ENCODE measurements around the gene NPR2.

DNA sequence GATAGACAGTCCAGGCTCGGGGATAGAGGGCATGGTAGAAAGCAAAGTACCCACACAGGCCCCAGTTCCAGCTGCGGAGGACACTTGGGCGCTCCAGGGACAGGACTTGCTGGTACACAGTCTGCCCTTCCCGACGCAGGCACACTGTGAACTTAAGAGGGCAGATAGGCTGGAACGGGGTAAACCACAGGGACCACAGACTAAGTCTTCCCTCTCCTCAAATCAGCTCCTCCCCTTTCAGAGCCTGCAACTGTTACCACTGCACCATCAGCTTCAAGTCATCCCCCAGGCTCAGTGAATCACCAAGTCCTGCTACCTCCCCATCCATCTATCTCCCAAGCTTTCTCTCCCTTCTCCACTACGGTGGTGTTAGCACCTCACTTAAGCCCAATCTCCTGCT is 49.7 kb upstream of the NPR2 start:
- TF ChIP-seq, protein P1, sequence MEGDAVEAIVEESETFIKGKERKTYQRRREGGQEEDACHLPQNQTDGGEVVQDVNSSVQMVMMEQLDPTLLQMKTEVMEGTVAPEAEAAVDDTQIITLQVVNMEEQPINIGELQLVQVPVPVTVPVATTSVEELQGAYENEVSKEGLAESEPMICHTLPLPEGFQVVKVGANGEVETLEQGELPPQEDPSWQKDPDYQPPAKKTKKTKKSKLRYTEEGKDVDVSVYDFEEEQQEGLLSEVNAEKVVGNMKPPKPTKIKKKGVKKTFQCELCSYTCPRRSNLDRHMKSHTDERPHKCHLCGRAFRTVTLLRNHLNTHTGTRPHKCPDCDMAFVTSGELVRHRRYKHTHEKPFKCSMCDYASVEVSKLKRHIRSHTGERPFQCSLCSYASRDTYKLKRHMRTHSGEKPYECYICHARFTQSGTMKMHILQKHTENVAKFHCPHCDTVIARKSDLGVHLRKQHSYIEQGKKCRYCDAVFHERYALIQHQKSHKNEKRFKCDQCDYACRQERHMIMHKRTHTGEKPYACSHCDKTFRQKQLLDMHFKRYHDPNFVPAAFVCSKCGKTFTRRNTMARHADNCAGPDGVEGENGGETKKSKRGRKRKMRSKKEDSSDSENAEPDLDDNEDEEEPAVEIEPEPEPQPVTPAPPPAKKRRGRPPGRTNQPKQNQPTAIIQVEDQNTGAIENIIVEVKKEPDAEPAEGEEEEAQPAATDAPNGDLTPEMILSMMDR (IDR thresholded peaks at IDR 0.05), result no peak
- TF ChIP-seq EP300 (IDR thresholded peaks at IDR 0.05) (no peak), POLR2A (IDR thresholded peaks at IDR 0.05) (no peak)
